B cell (primary cell): ENCODE results near the gene C4orf17. TPM values are rescaled to one million over a fixed set of nuclear protein-coding genes. Genes with fewer than 3 reads are reported as not detected.

ENCODE experiments used
- ATAC-seq: fragments of 200-7000 bp; cut with Tn5 transposase; one replicate; pipeline ENCODE4 v1.10.0; 2021; ENCODE audit warnings: low read depth, mild to moderate bottlenecking, moderate number of reproducible peaks, moderate library complexity
- CTCF ChIA-PET: fragments of 350-600 bp; sonication (Branson Sonifier 250); formaldehyde crosslinking; loops from one replicate; lab custom pipeline; 2021; ENCODE audit warnings: antibody characterized with exemption, inconsistent platforms; lab: Charles Lee
- POLR2A ChIA-PET: fragments of 350-600 bp; sonication (Branson Sonifier 250); formaldehyde crosslinking; loops from one replicate; lab custom pipeline; 2021; ENCODE audit warnings: antibody characterized with exemption; lab: Charles Lee
- DNase-seq: peaks from one replicate; pipeline ENCODE4 v3.0.0; 2013
- H2AFZ ChIP-seq: 2 replicates; pipeline ENCODE4 v1.6.1; 2012; ENCODE audit warnings: mild to moderate bottlenecking, low read depth, low read length; ENCODE audit not compliant: insufficient read depth, poor library complexity, severe bottlenecking
- H3K27ac ChIP-seq, 2 donors: 1 replicate in 1 of 2; 2 replicates in 1 of 2; pipeline ENCODE4 v1.5.1; 2012 to 2013; ENCODE audit warnings: low read length in 2 of 2, mild to moderate bottlenecking in 2 of 2, moderate library complexity in 1 of 2
- H3K27me3 ChIP-seq, 4 experiments: fragments of 200-600 bp in 1 of 4; sonication (generic) in 1 of 4; replicated peaks in 1 of 4; 1 replicate in 2 of 4; 2 replicates in 2 of 4; pipeline versions ENCODE4 v1.6.1 to v1.7.0; 2013 to 2016; ENCODE audit warnings: low read length in 3 of 4, mild to moderate bottlenecking in 2 of 4, mixed read lengths in 1 of 4, moderate library complexity in 1 of 4; ENCODE audit not compliant: insufficient read depth in 4 of 4, control insufficient read depth in 3 of 4; ENCODE audit errors: control extremely low read depth in 1 of 4
- H3K36me3 ChIP-seq, 2 experiments: replicated peaks in 1 of 2; 1 replicate in 1 of 2; 2 replicates in 1 of 2; pipeline versions ENCODE4 v1.6.1 to v1.7.1; 2013; ENCODE audit warnings: low read length in 1 of 2; ENCODE audit not compliant: insufficient read depth in 2 of 2, control insufficient read depth in 1 of 2; ENCODE audit errors: control extremely low read depth in 1 of 2, extremely low read depth in 1 of 2
- H3K4me1 ChIP-seq, 2 donors: fragments of 200-600 bp in 1 of 2; sonication (generic) in 1 of 2; 1 replicate in 1 of 2; 2 replicates in 1 of 2; pipeline versions ENCODE4 v1.5.1 to v1.6.1; 2013 to 2017; ENCODE audit warnings: low read length in 2 of 2; ENCODE audit not compliant: control insufficient read depth in 2 of 2, insufficient read depth in 2 of 2
- H3K4me2 ChIP-seq: replicated peaks from 2 replicates; pipeline ENCODE3; 2012; ENCODE audit warnings: mild to moderate bottlenecking, low read depth, low read length; ENCODE audit not compliant: poor library complexity, severe bottlenecking
- H3K4me3 ChIP-seq, 5 experiments: fragments of 200-600 bp in 1 of 5; sonication (generic) in 1 of 5; 1 replicate in 3 of 5; 2 replicates in 2 of 5; pipeline versions ENCODE4 v1.5.1 to v1.7.0; 2011 to 2016; ENCODE audit warnings: low read length in 4 of 5, mild to moderate bottlenecking in 4 of 5, low read depth in 2 of 5, control low read depth in 1 of 5, moderate library complexity in 1 of 5; ENCODE audit not compliant: insufficient read depth in 1 of 5; ENCODE audit errors: control extremely low read depth in 1 of 5, extremely low read depth in 1 of 5
- H3K79me2 ChIP-seq: fragments of 200-600 bp; sonication (generic); one replicate; pipeline ENCODE4 v1.6.0; 2016; ENCODE audit warnings: low read length; ENCODE audit not compliant: control insufficient read depth, insufficient read depth
- H3K9ac ChIP-seq: fragments of 200-600 bp; sonication (generic); 2 replicates; pipeline ENCODE4 v1.6.1; 2017; ENCODE audit warnings: mild to moderate bottlenecking, low read length, moderate library complexity
- H3K9me3 ChIP-seq, 3 donors: one replicate each; pipeline versions ENCODE4 v1.6.1 to v1.7.1; 2013; ENCODE audit warnings: low read length in 2 of 3; ENCODE audit not compliant: control insufficient read depth in 2 of 3, insufficient read depth in 1 of 3; ENCODE audit errors: control extremely low read depth in 1 of 3
- H4K20me1 ChIP-seq: 2 replicates; pipeline ENCODE4 v1.6.0; 2012; ENCODE audit warnings: mild to moderate bottlenecking, low read length; ENCODE audit not compliant: insufficient read depth, control insufficient read depth, poor library complexity, severe bottlenecking
- H3K27ac Mint-ChIP-seq: one replicate; pipeline ENCODE4 v1.8.0; 2021; ENCODE audit warnings: mixed read lengths
- H3K27me3 Mint-ChIP-seq: one replicate; pipeline ENCODE4 v1.8.0; 2021; ENCODE audit warnings: mixed read lengths
- H3K4me1 Mint-ChIP-seq: one replicate; pipeline ENCODE4 v1.8.0; 2021; ENCODE audit warnings: mixed read lengths
- H3K4me3 Mint-ChIP-seq: one replicate; pipeline ENCODE4 v1.8.0; 2021; ENCODE audit warnings: mixed read lengths
- H3K9me3 Mint-ChIP-seq: one replicate; pipeline ENCODE4 v1.8.0; 2022; ENCODE audit warnings: mixed read lengths; ENCODE audit not compliant: insufficient read depth
- EZH2 ChIP-seq: IDR thresholded peaks from 2 replicates; pipeline ENCODE4 v1.6.1; 2012; ENCODE audit warnings: borderline replicate concordance, low read depth, mild to moderate bottlenecking, moderate library complexity, low read length; ENCODE audit not compliant: insufficient read depth, poor library complexity, severe bottlenecking
- WGBS: methylation state at CpG from one replicate; pipeline ENCODE4 v1.1.5; 2013; ENCODE audit warnings: missing lambda C conversion rate; ENCODE audit not compliant: insufficient coverage; 5-methylcytosine and 5-hydroxymethylcytosine counted together
- intact Hi-C: fragments of 100-400 bp; cut with micrococcal nuclease; formaldehyde crosslinking; loops from one replicate; pipeline ENCODE4 v1.10.0; 2022
- polyA plus RNA-seq: library from polyadenylated mRNA; depleted of rRNA; stranded (reverse); fragments of >200 nt; gene quantifications from 2 replicates; pipeline ENCODE4 v1.2.3, GENCODE V29; 2012
- total RNA-seq, 2 donors: library from RNA; stranded (reverse); fragments of 120-200 nt in 1 of 2; gene quantifications; 1 replicate in 1 of 2; 2 replicates in 1 of 2; pipeline versions ENCODE4 v1.2.3 to v1.2.4, GENCODE V29; 2013 to 2022
- TF ChIP-seq, protein P1 (sequence below): fragments of 200-600 bp; IDR thresholded peaks from one replicate; pipeline ENCODE4 v1.8.0; 2022; ENCODE audit warnings: antibody characterized with exemption, mild to moderate bottlenecking

The C4orf17 gene
- total and polyA plus RNA-seq, 2 donors (not counting 1 experiment from before 2014, with no cell fraction given): not detected

DNA sequence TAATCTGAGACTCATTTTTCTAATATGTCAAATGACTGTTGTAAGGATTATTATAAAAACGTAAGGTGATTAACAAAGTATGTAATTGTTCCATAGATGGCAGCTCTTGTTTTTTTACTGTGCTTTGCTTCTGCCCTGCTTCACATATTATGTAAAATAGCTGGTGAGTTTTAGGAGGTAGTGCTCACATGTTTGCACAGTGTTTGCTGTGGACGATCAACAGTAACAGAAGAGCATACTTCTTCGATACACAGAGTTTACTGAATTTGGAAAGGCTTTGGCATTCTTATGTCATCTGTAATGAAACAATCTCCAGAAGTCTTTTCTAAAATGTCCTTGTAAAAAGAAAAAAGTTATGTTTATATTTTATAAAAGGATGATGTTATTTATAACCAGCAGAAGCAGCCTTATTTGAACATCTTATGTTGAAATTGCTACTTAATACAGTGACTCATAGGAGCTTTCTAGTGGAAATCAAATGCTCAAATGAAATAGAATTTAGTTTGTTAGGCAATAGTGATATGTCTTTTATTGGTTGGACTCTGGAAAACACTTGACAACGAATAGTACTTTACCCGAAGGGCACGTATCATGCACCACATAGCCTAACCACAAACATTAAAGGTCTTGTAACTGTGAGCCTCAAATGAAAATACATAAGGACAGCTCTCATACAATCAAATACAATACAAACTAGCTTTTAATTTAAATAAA, 61.9 kb downstream of the C4orf17 start:
- no peak for TF ChIP-seq EZH2
- TF ChIP-seq, protein P1, sequence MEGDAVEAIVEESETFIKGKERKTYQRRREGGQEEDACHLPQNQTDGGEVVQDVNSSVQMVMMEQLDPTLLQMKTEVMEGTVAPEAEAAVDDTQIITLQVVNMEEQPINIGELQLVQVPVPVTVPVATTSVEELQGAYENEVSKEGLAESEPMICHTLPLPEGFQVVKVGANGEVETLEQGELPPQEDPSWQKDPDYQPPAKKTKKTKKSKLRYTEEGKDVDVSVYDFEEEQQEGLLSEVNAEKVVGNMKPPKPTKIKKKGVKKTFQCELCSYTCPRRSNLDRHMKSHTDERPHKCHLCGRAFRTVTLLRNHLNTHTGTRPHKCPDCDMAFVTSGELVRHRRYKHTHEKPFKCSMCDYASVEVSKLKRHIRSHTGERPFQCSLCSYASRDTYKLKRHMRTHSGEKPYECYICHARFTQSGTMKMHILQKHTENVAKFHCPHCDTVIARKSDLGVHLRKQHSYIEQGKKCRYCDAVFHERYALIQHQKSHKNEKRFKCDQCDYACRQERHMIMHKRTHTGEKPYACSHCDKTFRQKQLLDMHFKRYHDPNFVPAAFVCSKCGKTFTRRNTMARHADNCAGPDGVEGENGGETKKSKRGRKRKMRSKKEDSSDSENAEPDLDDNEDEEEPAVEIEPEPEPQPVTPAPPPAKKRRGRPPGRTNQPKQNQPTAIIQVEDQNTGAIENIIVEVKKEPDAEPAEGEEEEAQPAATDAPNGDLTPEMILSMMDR: no peak
- WGBS: no CpG with 5 or more reads among the region's 6 CpGs
- no peak for ATAC-seq
- no peak overlapping the region for H3K4me3 ChIP-seq
- peaks cover 24% of the 10 kb centered on the region for H3K27me3 Mint-ChIP-seq
- POLR2A ChIA-PET: interaction anchor here (1.2 kb wide), 1 partner anchor 9 kb away, joined by 4 read pairs; the partner anchor contains the start of gene TRMT10A
- no peak overlapping the region for H3K27ac ChIP-seq
- peaks cover 0 to 13% (median 3%) of the 10 kb centered on the region in 4 experiments for H3K27me3 ChIP-seq
- no peaks in the 10 kb centered on the region for H3K9me3 ChIP-seq
- H3K79me2 ChIP-seq: no peaks in the 10 kb centered on the region
- DNase-seq: no peak
- CTCF ChIA-PET: interaction anchor here (1.4 to 1.5 kb wide), 2 partner anchors 8 to 312 kb away, joined by 4 read pairs; partner anchors contain the start of gene TRMT10A
- H3K4me2 ChIP-seq: no peak overlapping the region
- H3K4me1 ChIP-seq: peaks cover 6 to 11% of the 10 kb centered on the region in 2 donors
- H2AFZ ChIP-seq: no peak overlapping the region
- intact Hi-C loops: no loop called here
- no peak overlapping the region for H3K4me3 Mint-ChIP-seq
- peaks cover 10% of the 10 kb centered on the region for H3K4me1 Mint-ChIP-seq
- no peaks in the 10 kb centered on the region for H3K36me3 ChIP-seq
- no peak overlapping the region for H3K9ac ChIP-seq
- H3K27ac Mint-ChIP-seq: no peak overlapping the region
- no peaks in the 10 kb centered on the region for H4K20me1 ChIP-seq
- no peaks in the 10 kb centered on the region for H3K9me3 Mint-ChIP-seq
